ENCODE data around the gene ATP5MC3. TPM values are rescaled to one million over a fixed set of nuclear protein-coding genes. Genes with fewer than 3 reads are reported as not detected.
A peak's percentile ranks its signal among the peaks of the same experiment; 100 is the strongest.

ATP5MC3 gene
- total and polyA plus RNA-seq, 2 of the 13 experiments (the other 11 are each of a cell fraction or from before 2014, with no cell fraction given): 676 to 1,007 TPM

GRCh38 chr2:175167792-175168563 is 13.5 kb downstream of the ATP5MC3 start, which contains the start of gene ATF2 (continued):
- TF ChIP-seq ZNF564 (CRISPR knock-in tag; IDR thresholded peaks at IDR 0.05) (peak; percentile 87; the same call in 1 of the 2 replicates), HNRNPL (IDR thresholded peaks at IDR 0.05; ENCODE audit: low read depth, low read length) (0 out of 2 replicates have a peak, but pooled peaks have one; percentile 9), CENPX (CRISPR knock-in tag; IDR thresholded peaks at IDR 0.05) (no peak), ZNF10 (CRISPR knock-in tag; IDR thresholded peaks at IDR 0.05; ENCODE audit: borderline replicate concordance, low read depth) (no peak), ZNF512 (CRISPR knock-in tag; IDR thresholded peaks at IDR 0.05) (no peak), MATR3 (CRISPR knock-in tag; IDR thresholded peaks at IDR 0.05) (no peak), ZNF816 (CRISPR knock-in tag; IDR thresholded peaks at IDR 0.05; ENCODE audit: borderline replicate concordance) (no peak), BCLAF1 (IDR thresholded peaks at IDR 0.05) (no peak), ZNF737 (CRISPR knock-in tag; IDR thresholded peaks at IDR 0.05; ENCODE audit: borderline replicate concordance) (no peak), ZNF232 (CRISPR knock-in tag; IDR thresholded peaks at IDR 0.05; ENCODE audit: borderline replicate concordance) (peak; percentile 57; the same call in 1 of the 2 replicates), HHEX (CRISPR knock-in tag; IDR thresholded peaks at IDR 0.05) (no peak), HNF4G (IDR thresholded peaks at IDR 0.05; ENCODE audit: borderline replicate concordance, low read depth, low read length) (no peak), HNF4G (CRISPR knock-in tag; IDR thresholded peaks at IDR 0.05; ENCODE audit: borderline replicate concordance, low read depth) (no peak), ZNF280D (CRISPR knock-in tag; IDR thresholded peaks at IDR 0.05) (peak; percentile 87), PCBP2 (optimal IDR thresholded peaks at IDR 0.05; ENCODE audit: low read depth, low read length, poor library complexity, severe bottlenecking) (no peak), KDM3A (CRISPR knock-in tag; IDR thresholded peaks at IDR 0.05; ENCODE audit: low read depth) (0 out of 2 replicates have a peak, but pooled peaks have one; percentile 32), POLR2G (IDR thresholded peaks at IDR 0.05; ENCODE audit: low read depth, low read length) (peak; percentile 84), ZNF556 (CRISPR knock-in tag; IDR thresholded peaks at IDR 0.05; ENCODE audit: borderline replicate concordance) (peak; percentile 87; the same call in 1 of the 2 replicates), PAX8 (CRISPR knock-in tag; IDR thresholded peaks at IDR 0.05; ENCODE audit: borderline replicate concordance) (peak; percentile 97), U2AF2 (IDR thresholded peaks at IDR 0.05; ENCODE audit: low read depth, low read length) (no peak), ZNF329 (CRISPR knock-in tag; IDR thresholded peaks at IDR 0.05; ENCODE audit: low read depth) (no peak), NR2C2 (CRISPR knock-in tag; IDR thresholded peaks at IDR 0.05; ENCODE audit: borderline replicate concordance) (peak; percentile 80), NFYC (CRISPR knock-in tag; IDR thresholded peaks at IDR 0.05) (peak; percentile 86)
